Stimulated activated CD4-positive, alpha-beta T cell treated with anti-CD3 and anti-CD28 coated beads, TNF-alpha, amount 100 ng/mL, for 48 hours (primary cell): Measurements from ENCODE around the gene TEX48.

Source experiments
- DNase-seq, 3 donors: peaks; one replicate each; pipeline ENCODE4 v3.0.0-alpha.2; 2020; ENCODE audit warnings: low read depth in 3 of 3

Gene TEX48

GRCh38 chr9:114621561-114621960 is 60.4 kb downstream of the TEX48 start:
- DNase-seq = no peak

DNA sequence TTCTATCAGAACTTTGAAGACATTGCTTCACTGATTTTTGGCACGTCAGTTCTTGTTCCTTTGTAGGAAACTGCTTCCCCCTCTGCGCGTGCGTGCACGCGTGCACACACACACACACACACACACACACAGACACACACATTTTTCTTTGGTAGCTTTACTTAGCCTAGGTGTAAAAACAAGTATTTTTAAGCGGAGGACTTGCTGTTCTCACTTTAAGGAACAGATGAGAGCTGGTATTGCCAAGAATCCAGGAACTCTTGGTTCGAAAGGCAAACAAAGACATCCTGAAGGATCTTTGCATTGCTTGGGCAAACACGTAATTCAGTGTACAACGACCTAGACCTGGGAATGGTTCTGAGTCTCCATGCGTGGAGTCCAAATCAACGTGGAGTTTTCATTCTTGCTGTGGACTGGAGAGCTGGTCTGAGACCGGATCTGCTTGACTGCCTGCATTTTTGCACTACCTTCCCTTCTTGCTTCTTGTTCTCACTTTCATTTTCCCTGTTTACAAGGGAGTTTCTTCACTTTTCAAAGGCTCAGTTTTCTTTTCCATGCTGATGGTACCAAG is 62.7 kb downstream of the TEX48 start:
- DNase-seq = no peak

DNA sequence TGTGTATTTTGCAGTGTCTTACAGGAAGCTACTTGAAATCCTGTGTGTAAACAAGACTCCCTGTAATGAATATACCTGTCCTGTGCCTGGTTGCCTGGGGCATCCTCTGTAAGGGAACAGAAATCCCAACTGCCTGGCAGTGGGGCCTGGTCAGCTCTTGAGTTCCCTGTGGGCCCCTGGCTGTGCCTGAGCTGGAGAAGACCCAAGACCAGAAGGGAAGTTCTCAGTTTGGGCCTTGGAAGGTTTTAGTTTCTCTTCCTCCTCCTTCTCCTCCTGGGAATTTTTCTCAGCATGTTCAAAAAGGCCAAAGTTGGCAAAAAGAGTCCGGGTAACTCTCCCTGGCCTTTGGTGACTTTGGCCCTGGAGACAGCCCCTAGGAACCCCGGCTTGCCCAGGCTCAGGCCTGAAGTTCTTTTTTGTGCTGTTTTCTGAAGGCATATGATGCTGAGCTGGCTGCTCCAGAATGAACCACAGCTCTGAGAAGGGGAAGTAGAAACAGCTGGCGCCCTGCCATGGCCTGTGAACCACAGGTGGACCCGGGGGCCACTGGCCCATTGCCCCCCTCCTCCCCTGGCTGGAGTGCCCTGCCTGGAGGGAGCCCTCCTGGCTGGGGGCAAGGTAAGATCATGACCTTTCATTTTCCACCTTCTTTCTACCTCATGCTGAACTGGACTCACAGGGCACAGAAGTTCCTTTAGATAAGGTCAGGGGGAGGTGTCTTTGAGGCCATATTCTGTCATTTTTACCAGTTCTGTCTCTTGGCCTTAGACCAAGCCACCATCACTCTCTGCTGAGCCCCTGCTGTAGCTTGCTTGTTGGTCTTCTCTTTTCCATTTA is 65.1 kb downstream of the TEX48 start:
- DNase-seq = no peak
